Measurements from ENCODE around the gene UGGT1. TPM values are rescaled to one million over a fixed set of nuclear protein-coding genes. Genes with fewer than 3 reads are reported as not detected.

Gene UGGT1
- total and polyA plus RNA-seq, 2 donors (not counting 3 experiments of a cell fraction or from before 2014, with no cell fraction given) = 27.6 to 83.2 TPM

- TF ChIP-seq POLR2A (IDR thresholded peaks at IDR 0.05; ENCODE audit: low read depth, low read length) = no peak
- TF ChIP-seq, protein P1, sequence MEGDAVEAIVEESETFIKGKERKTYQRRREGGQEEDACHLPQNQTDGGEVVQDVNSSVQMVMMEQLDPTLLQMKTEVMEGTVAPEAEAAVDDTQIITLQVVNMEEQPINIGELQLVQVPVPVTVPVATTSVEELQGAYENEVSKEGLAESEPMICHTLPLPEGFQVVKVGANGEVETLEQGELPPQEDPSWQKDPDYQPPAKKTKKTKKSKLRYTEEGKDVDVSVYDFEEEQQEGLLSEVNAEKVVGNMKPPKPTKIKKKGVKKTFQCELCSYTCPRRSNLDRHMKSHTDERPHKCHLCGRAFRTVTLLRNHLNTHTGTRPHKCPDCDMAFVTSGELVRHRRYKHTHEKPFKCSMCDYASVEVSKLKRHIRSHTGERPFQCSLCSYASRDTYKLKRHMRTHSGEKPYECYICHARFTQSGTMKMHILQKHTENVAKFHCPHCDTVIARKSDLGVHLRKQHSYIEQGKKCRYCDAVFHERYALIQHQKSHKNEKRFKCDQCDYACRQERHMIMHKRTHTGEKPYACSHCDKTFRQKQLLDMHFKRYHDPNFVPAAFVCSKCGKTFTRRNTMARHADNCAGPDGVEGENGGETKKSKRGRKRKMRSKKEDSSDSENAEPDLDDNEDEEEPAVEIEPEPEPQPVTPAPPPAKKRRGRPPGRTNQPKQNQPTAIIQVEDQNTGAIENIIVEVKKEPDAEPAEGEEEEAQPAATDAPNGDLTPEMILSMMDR (IDR thresholded peaks at IDR 0.05; ENCODE audit: extremely low read depth in 1 of 2, insufficient read depth in 1 of 2, low read depth in 1 of 2, low read length in 2 of 2) = no peak
- no peak for TF ChIP-seq JUN (IDR thresholded peaks at IDR 0.05; ENCODE audit: borderline replicate concordance, insufficient read depth, insufficient read length, low read depth)
- TF ChIP-seq MAX (IDR thresholded peaks at IDR 0.05; ENCODE audit: insufficient read depth, insufficient read length) = no peak
- no peak for TF ChIP-seq FOS (IDR thresholded peaks at IDR 0.05; ENCODE audit: borderline replicate concordance, insufficient read depth, low read length)
- no peak for TF ChIP-seq MYC (IDR thresholded peaks at IDR 0.05; ENCODE audit: low read depth, low read length)
- TF ChIP-seq GATA2 (IDR thresholded peaks at IDR 0.05; ENCODE audit: insufficient read depth, insufficient read length, low read depth, low read length) = no peak
- no peak for TF ChIP-seq EZH2 (IDR thresholded peaks at IDR 0.05; ENCODE audit: borderline replicate concordance, low read depth, low read length, severe bottlenecking)
- no peak for TF ChIP-seq POLR2AphosphoS5 (IDR thresholded peaks at IDR 0.05; ENCODE audit: insufficient read depth, low read depth, low read length)
- H4K20me1 ChIP-seq (replicated peaks; ENCODE audit: control insufficient read depth, extremely low read depth, insufficient read depth, low read length) = no peaks in the 10 kb centered on the region
- H3K36me3 ChIP-seq (ENCODE audit: control insufficient read depth in 2 of 2, extremely low read depth in 1 of 2, insufficient read depth in 2 of 2, low read length in 2 of 2) = no peaks in the 10 kb centered on the region
- H2AFZ ChIP-seq (ENCODE audit: low read depth, low read length) = no peak overlapping the region
- no peaks in the 10 kb centered on the region for H3K4me1 ChIP-seq (ENCODE audit: control insufficient read depth, extremely low read depth, insufficient read depth, low read length)
- H3K9me1 ChIP-seq (replicated peaks; ENCODE audit: control insufficient read depth, extremely low read depth, insufficient read depth, low read length) = no peaks in the 10 kb centered on the region
- H3K27me3 ChIP-seq (ENCODE audit: control insufficient read depth in 2 of 2, insufficient read depth in 2 of 2, low read length in 2 of 2) = no peaks in the 10 kb centered on the region
- H3K9me3 ChIP-seq (replicated peaks; ENCODE audit: control insufficient read depth, insufficient read depth, low read length) = no peaks in the 10 kb centered on the region
- dilution Hi-C loops (cut with MboI; ENCODE audit: extremely low pct_ligation_motif_present, low sequenced_read_pairs) (no loop called here), intact Hi-C loops (cut with micrococcal nuclease) (no loop called here)
- BruUV-seq (replicated peaks) = no TSS peak
- POLR2A ChIA-PET = no interaction called here
- no peak overlapping the region for H3K9ac ChIP-seq (replicated peaks; ENCODE audit: extremely low read depth, insufficient read depth, low read length)
- FAIRE-seq = no peak
- no peak overlapping the region for H3K4me2 ChIP-seq (ENCODE audit: insufficient read depth, low read length)
- H3K4me3 ChIP-seq (replicated peaks in 1 of 3; ENCODE audit: insufficient read depth in 1 of 3, low read depth in 1 of 3, low read length in 3 of 3) = no peak overlapping the region
- no peak overlapping the region for H3K27ac ChIP-seq (ENCODE audit: insufficient read depth, low read depth, low read length)
- DNase-seq (ENCODE audit: low read depth, low spot score) = no peak
- no peaks in the 10 kb centered on the region for H3K79me2 ChIP-seq (ENCODE audit: control insufficient read depth, insufficient read depth, low read length)
- CTCF ChIA-PET = interaction anchor here (1.6 kb wide), 1 partner anchor 19 kb away, joined by 5 read pairs; no protein-coding TSS in a partner anchor
Measured at GRCh38 chr2:128214251-128214650, 123.3 kb downstream of the UGGT1 start.

Measured in endothelial cell of umbilical vein (primary cell).